Stimulated activated CD4-positive, alpha-beta T cell treated with anti-CD3 and anti-CD28 coated beads, Interleukin-2, amount 100 ng/mL, for 24 hours (primary cell): ENCODE results near the gene C2CD4A.

Source experiments
- DNase-seq, 2 donors: peaks; one replicate each; pipeline ENCODE4 v3.0.0-alpha.2; 2020

Gene C2CD4A

DNA sequence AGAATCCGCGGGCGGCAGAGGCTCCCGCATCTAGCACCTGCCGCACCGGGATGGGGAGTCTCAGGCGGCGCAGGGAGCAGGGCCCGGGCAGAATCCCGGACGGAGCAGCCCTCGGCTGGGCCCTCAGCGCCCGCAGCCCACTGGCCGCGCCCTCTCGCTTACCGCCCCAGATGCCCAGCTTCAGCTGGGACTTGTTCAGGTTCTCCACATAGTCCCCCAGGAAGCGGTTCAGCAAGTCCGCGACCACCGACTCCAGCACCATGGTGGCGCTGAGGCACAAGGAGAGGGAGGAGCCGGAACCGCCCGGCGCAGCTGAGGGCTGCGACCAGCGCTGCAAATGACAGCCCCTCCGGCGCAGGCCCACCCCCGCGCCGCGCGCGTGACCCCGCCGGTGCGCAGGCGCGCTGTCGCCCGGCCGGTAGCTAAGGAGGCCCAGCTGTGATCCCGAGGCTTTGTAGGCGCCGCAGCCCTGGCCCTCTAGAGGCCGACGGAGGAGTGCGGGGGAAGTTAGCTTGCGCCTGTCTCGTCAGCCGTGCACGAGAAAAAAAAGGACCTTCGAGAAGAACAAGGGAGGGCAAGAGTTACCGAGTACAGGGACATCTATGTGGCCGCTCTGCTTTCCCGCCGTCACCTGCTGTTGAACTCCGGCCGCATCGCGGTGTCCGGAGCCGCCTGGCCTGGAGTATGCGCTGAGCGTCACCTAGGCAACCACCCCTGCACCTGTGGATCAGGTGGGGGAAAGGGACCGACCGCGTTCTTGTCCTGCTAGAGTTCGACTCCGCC, 6.5 kb upstream of the C2CD4A start, which contains the start of gene VPS13C:
TSS of gene VPS13C (minus strand) at position 335 of the 783 bp plus-strand sequence. CDS start at position 262, 73 bp downstream.
- peak; percentile 89 to 90 for DNase-seq

GRCh38 chr15:62060896-62061280, 5.9 kb upstream of the C2CD4A start:
- DNase-seq, result no peak

- DNase-seq, result no peak
These were observed 2.7 kb upstream of the C2CD4A start for GRCh38 chr15:62063825-62064635.

DNA sequence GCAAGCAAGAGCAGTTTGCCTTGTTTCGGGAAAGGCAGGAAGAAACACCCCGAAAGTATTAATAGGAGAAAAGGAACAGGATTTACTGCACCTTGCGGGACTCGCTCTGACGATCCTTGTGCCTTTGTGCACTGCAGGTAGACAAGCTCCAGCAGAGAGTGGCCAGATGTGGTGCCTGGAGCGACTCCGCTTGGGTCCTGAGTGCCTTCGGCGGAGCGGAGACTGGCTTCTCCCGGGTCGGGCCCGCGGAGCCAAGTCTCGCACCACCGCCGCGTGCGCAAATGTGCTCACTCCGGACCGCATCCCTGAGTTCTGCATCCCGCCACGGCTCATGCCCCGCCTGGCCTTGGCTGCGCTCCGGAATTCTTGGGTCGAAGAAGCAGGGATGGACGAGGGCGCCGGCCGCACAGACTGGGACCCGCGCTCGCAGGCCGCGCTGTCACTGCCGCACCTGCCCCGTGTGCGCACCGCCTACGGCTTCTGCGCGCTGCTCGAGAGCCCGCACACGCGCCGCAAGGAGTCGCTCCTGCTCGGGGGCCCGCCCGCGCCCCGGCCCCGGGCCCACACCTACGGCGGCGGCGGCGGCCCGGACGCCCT, 769 bp downstream of the C2CD4A start:
- DNase-seq, result peak; percentile 27 to 36

DNA sequence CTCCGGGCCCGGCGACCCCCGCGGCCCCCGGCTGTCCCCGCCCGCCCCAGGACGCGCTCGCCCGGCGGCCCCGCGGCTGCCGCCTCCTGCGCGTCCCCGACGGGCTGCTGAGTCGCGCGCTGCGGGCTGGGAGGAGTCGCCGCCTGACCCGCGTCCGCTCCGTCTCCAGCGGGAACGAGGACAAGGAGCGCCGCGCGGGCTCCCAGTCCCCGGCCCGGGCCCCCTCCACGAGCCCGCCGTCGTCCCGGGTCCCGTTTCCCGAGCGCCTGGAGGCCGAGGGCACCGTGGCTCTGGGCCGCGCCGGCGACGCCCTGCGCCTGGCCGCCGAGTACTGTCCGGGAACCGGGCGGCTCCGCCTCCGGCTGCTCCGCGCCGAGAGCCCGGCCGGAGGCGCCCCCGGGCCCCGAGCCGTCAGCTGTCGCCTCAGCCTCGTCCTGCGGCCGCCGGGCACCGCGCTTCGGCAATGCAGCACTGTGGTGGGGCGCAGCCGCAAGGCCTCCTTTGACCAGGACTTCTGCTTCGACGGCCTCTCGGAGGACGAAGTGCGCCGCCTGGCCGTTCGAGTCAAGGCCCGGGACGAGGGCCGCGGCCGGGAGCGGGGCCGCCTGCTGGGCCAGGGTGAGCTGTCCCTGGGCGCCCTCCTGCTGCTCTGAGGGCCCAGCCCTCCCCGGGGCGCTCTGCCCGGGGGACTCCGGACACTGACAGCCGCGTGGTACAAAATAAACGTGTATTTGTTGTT, 1.5 kb downstream of the C2CD4A start:
- DNase-seq, result peak; percentile 26 to 42

GRCh38 chr15:62068810-62069167, 2.0 kb downstream of the C2CD4A start:
- no peak for DNase-seq

- no peak for DNase-seq
These were observed 2.8 kb downstream of the C2CD4A start for GRCh38 chr15:62069551-62069950.

- no peak for DNase-seq
These were observed 5.0 kb downstream of the C2CD4A start for GRCh38 chr15:62071711-62072308.

GRCh38 chr15:62075595-62076277, 9.0 kb downstream of the C2CD4A start:
- DNase-seq, result no peak

- no peak for DNase-seq
These were observed 12.8 kb downstream of the C2CD4A start for GRCh38 chr15:62079594-62079993.

DNA sequence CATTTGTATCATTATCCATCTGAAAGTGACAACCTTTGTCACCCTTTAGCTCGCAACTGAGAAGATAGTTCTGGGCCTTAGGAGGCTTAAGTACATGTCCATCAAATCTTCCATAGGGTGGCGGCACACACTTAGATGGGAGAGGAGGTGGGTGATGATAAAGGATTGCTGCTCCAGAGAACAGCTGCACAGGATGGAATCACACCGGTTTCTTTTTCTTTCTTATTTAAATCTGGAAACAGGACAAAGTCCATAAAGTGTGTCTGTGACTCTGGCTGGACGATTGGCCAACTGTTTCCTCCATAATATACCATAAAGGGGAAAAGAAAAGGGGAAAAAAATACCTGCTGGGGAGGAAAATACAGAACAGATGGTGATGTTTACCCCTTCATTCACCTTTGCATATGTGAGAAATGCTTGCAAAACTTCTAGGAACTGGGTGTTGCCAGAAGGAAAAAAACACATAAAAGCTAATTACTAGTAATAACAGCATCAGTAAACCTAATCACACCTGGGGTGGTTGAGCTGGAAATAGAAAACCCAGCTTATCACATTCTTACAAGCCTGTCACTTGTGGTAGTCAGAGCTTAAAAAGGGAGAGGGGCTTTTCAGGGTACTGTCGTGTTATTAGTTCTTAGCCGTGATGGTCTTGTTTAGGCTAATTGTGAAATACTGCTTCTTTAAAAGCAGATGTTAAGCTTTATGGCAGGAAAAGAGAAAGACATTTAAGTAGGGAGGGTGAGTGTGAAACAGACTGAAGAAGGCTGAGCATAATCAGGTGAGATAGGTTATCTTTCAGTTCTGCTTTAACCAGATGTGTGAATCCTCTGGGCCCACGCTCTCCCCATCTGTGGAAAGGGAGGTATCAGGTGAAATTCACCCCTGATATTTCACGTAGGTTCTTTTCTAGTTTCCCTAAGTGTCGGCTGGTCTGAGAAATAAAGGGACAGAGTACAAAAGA, 16.7 kb downstream of the C2CD4A start:
- no peak for DNase-seq

DNA sequence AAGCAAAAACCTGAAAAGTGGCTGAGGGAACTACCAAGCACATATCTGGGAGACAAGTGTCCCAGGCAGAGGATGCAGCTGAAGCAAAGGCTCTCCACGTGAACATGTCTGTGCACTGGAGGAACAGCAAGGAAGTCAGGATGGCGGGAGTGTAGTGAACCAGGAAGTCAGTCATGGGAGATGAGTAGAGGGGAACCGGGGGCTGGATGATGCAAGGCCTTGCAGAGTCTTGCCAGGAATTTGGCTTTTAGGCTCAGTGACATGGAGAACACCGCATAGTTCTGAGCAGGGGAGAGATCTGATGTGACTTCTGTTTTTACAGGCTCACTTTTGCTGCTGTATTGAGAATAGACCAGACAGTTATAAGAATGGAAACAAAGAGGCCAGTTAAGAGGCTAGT, 19.0 kb downstream of the C2CD4A start:
- DNase-seq, result no peak

- DNase-seq, result no peak
These were observed 21.0 kb downstream of the C2CD4A start for GRCh38 chr15:62087671-62088352.

DNA sequence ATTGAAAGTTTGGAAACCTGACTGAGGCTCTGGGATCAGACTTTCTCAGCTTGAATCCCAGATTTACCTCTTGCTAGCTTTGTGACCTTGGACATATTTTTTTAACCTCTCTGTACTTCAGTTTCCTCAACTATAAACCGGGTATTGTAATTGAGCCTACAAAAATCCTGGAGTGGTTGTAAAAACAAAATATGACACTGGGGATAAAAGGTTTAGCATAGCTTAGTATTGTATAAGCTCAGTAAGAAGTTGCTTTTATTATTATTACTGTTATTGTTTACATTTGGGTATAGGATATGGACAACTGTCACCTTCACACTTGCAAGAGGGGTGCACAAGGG, 21.5 kb downstream of the C2CD4A start:
- no peak for DNase-seq

DNA sequence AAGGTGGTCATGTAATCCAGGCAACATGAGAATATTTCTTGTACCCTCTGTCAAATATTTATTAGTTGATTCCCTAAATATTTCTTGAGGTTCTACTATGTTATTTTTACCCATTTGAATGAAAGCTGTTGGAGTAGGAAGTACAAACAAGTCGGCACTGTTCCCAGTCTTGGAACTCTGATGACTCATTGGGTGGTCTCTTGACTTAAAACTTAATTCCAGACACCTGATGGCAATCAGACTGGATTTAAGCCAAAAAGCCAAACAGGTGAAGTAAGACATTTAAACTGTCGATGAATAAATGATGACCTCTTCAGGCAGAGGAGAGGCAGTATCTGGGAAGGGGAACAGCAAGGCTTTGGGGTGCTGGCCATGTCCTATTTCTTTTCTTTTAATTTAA, 22.8 kb downstream of the C2CD4A start:
- DNase-seq, result no peak

- DNase-seq, result no peak
These were observed 24.2 kb downstream of the C2CD4A start for GRCh38 chr15:62090988-62091387.

DNA sequence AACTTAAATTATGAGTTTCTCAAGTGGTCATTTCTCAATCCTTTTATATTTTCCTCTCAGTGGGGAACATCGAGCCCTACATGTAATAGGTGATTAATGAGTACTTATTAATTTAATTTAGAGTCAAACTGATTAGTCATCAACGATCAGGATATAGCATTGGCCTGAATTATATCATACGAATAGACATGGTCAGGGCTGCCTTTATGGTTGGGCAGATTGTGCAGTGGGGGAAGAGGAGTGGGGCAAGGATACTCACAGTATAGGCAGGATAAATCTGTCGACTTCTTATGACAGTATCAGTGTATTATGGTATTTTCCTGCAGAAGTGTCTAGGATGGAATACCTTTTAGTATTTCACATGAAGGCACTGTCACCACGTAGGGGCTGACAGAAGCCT, 27.0 kb downstream of the C2CD4A start:
- no peak for DNase-seq

GRCh38 chr15:62094388-62094787, 27.6 kb downstream of the C2CD4A start:
- DNase-seq, result no peak

DNA sequence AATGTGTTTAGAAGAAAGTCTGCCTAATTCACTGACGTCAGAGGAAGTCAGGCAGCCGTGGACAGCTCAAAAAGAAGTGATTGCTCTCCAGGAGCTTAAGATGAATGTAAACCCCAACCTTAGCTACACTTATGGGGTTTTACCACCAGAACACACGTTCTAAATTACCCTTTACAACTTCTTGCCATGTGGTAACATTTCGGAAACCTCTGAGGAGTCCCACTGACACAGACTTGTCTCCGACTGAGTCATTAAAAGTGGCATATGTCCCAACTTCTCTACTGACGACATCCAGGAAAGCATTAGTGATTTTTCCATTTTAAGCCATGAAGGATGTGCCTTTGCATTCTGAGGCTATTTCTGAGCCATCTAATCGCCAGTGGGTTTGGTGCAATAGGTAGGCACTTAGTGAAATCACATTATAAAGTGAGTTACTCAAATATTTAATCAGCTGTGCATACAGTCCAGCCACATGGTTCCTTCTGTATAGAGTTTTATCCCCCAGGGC, 32.4 kb downstream of the C2CD4A start:
- DNase-seq, result no peak

DNA sequence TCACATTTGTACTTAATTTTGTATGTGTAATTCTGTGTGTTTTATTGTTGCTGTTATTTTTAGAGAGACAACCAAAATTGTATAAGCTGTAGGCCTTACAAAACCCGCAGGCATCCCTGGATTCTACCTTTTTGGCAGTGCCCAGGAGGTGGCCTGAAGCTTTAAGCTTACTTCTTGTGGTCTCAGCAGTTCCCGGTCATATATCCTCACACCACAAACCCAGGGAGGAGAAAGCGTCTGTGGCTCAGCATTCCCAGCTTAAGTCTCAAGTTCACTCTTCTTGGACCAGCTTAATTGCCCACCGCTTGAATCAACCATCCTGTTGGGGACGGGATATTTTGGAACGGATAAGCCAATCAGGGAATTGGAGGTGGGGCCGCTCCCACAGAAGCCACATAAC, 36.7 kb downstream of the C2CD4A start:
- no peak for DNase-seq
